DOHH2 (cell line): ENCODE results near the gene NCF2.
"Not testable (repeated sequence)": the region's sequence is repeated elsewhere in the genome, so short reads cannot be mapped to it uniquely, and the experiment has no call there.

Experiments
- H3F3A ChIP-seq: fragments of 200-600 bp; sonication (generic), shearing (Covaris generic); 2 replicates; pipeline ENCODE4 v1.6.0; 2016; ENCODE audit warnings: antibody characterized with exemption, mild to moderate bottlenecking; ENCODE audit not compliant: control insufficient read depth, insufficient read depth
- H3K27ac ChIP-seq: fragments of 200-600 bp; sonication (generic); 2 replicates; pipeline ENCODE4 v1.5.1; 2014; ENCODE audit warnings: low read depth, mild to moderate bottlenecking, low read length, moderate library complexity
- H3K27me3 ChIP-seq: fragments of 200-600 bp; sonication (generic); 2 replicates; pipeline ENCODE4 v1.6.1; 2014; ENCODE audit warnings: mild to moderate bottlenecking, low read length, mixed read lengths; ENCODE audit not compliant: control insufficient read depth
- H3K36me3 ChIP-seq: fragments of 200-600 bp; sonication (generic); 2 replicates; pipeline ENCODE4 v1.6.1; 2014; ENCODE audit warnings: mild to moderate bottlenecking, low read length, moderate library complexity, mixed read lengths; ENCODE audit not compliant: control insufficient read depth
- H3K4me1 ChIP-seq: fragments of 200-600 bp; sonication (generic); 2 replicates; pipeline ENCODE4 v1.6.1; 2014; ENCODE audit warnings: mild to moderate bottlenecking, low read length, mixed read lengths; ENCODE audit not compliant: control insufficient read depth
- H3K4me2 ChIP-seq: fragments of 200-600 bp; sonication (generic); 2 replicates; pipeline ENCODE4 v1.6.0; 2014; ENCODE audit warnings: mild to moderate bottlenecking, low read length, moderate library complexity
- H3K4me3 ChIP-seq: fragments of 200-600 bp; sonication (generic); 2 replicates; pipeline ENCODE4 v1.5.1; 2014; ENCODE audit warnings: mild to moderate bottlenecking, low read length, mixed read lengths
- H3K79me2 ChIP-seq: fragments of 200-600 bp; sonication (generic); 2 replicates; pipeline ENCODE4 v1.6.1; 2014; ENCODE audit warnings: mild to moderate bottlenecking, low read length, mixed read lengths; ENCODE audit not compliant: control insufficient read depth
- H3K9me2 ChIP-seq: fragments of 200-600 bp; sonication (generic); replicated peaks from 2 replicates; pipeline ENCODE4 v1.6.1; 2014; ENCODE audit warnings: mild to moderate bottlenecking, low read length, mixed read lengths; ENCODE audit not compliant: control insufficient read depth
- H3K9me3 ChIP-seq: fragments of 200-600 bp; sonication (generic); 2 replicates; pipeline ENCODE4 v1.6.1; 2014; ENCODE audit warnings: antibody characterized with exemption, low read length, mixed read lengths; ENCODE audit not compliant: control insufficient read depth, insufficient read depth
- H4K20me1 ChIP-seq: fragments of 200-600 bp; sonication (generic); 2 replicates; pipeline ENCODE4 v1.6.0; 2014; ENCODE audit warnings: low read depth, mild to moderate bottlenecking, antibody characterized with exemption, low read length, moderate library complexity; ENCODE audit not compliant: control insufficient read depth, insufficient read depth
- EZH2phosphoT487 ChIP-seq: fragments of 200-600 bp; sonication (generic); IDR thresholded peaks from 2 replicates; pipeline ENCODE4 v1.6.1; 2017; ENCODE audit warnings: borderline replicate concordance, mild to moderate bottlenecking, antibody characterized with exemption, low read length, moderate library complexity, mixed read lengths
- TF ChIP-seq, protein P1 (sequence below): fragments of 200-600 bp; sonication (generic); IDR thresholded peaks from one replicate; pipeline ENCODE4 v1.5.1; 2014; ENCODE audit warnings: antibody characterized with exemption, mild to moderate bottlenecking, low read depth, low read length; ENCODE audit not compliant: poor library complexity, severe bottlenecking

The NCF2 gene

DNA sequence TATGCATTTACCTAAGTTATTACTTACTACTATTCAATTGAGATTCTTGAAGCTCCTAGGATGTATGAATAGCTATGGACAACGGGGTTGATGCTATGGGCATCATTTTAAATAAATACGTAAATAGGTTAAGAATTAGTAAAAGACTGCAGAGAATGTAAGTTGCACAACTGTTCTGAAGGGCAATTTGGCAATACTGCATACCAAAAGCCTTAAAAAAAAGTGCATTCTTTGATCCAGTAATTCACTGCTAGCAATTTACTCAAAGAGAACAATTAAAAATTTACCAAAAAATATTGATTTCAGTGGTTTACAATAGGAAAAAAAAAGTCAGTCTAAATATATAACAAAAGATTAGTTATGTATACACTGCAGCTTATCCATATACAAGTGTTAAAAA lies 41.9 kb upstream of the NCF2 start:
- no peak overlapping the region for H3K27ac ChIP-seq
- peaks cover 34% of the 10 kb centered on the region for H3K4me1 ChIP-seq
- H3K4me2 ChIP-seq = peak overlapping the region; percentile 68
- H3K79me2 ChIP-seq = peaks cover 65% of the 10 kb centered on the region
- H3K9me2 ChIP-seq = no peaks in the 10 kb centered on the region
- H4K20me1 ChIP-seq = peaks cover 16% of the 10 kb centered on the region
- H3K4me3 ChIP-seq = no peak overlapping the region
- no peak for TF ChIP-seq EZH2phosphoT487
- TF ChIP-seq, protein P1, sequence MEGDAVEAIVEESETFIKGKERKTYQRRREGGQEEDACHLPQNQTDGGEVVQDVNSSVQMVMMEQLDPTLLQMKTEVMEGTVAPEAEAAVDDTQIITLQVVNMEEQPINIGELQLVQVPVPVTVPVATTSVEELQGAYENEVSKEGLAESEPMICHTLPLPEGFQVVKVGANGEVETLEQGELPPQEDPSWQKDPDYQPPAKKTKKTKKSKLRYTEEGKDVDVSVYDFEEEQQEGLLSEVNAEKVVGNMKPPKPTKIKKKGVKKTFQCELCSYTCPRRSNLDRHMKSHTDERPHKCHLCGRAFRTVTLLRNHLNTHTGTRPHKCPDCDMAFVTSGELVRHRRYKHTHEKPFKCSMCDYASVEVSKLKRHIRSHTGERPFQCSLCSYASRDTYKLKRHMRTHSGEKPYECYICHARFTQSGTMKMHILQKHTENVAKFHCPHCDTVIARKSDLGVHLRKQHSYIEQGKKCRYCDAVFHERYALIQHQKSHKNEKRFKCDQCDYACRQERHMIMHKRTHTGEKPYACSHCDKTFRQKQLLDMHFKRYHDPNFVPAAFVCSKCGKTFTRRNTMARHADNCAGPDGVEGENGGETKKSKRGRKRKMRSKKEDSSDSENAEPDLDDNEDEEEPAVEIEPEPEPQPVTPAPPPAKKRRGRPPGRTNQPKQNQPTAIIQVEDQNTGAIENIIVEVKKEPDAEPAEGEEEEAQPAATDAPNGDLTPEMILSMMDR = no peak
- H3F3A ChIP-seq = peaks cover 16% of the 10 kb centered on the region
- peaks cover 62% of the 10 kb centered on the region for H3K36me3 ChIP-seq
- H3K27me3 ChIP-seq = peaks cover 9% of the 10 kb centered on the region
- no peaks in the 10 kb centered on the region for H3K9me3 ChIP-seq

DNA sequence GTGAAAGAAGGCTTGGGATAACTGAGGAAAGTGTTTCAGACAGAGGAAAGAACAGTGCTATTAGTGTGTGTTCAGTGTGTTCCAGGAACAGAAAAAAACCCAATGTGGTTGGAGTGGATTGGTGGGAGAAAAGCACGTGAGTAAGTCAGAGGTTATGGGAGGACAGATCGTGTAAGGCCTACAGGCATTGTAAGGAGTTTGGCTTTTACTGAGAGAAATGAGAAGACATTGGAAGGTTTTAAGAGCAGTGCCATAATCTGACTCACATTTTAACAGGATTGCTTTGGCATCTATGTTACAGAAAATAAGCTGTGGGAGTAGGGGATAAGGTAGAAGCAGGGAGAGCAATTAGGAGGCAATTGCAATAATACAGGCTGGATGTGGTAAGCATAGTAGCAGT lies 40.5 kb upstream of the NCF2 start:
- Histone ChIP-seq H3K4me1 (peaks cover 24% of the 10 kb centered on the region), H4K20me1 (peaks cover 16% of the 10 kb centered on the region), H3K9me3 (no peaks in the 10 kb centered on the region), H3K36me3 (peaks cover 76% of the 10 kb centered on the region), H3K4me2 (no peak overlapping the region), H3K4me3 (no peak overlapping the region), H3K27me3 (no peaks in the 10 kb centered on the region), H3F3A (peaks cover 20% of the 10 kb centered on the region), H3K9me2 (no peaks in the 10 kb centered on the region), H3K27ac (no peak overlapping the region), H3K79me2 (peaks cover 65% of the 10 kb centered on the region)
- TF ChIP-seq, protein P1 = no peak
- TF ChIP-seq EZH2phosphoT487 = no peak

DNA sequence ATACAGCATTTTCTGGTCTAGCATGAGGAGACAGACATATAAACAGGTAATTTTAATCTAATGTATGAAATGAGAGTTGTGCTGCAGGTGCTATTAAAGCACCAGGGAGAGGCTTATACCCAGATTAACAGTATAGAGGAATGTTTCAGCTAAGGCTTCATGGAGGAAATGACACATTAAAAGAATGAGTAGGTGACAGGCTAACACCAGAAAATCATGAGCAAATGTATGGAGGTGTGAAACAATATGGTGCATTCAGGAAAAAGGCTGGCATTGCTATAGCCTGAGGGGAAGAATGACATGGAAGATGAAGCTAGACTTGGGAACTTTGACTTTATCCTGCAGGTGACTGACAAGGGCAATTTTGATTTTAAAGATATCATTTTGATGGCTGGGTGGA lies 38.3 kb upstream of the NCF2 start:
- Histone ChIP-seq H3K27me3 (no peaks in the 10 kb centered on the region), H3K9me3 (no peaks in the 10 kb centered on the region), H3K4me1 (peaks cover 16% of the 10 kb centered on the region), H3K9me2 (no peaks in the 10 kb centered on the region), H3K4me3 (no peak overlapping the region), H4K20me1 (peaks cover 21% of the 10 kb centered on the region), H3K4me2 (no peak overlapping the region), H3K79me2 (peaks cover 44% of the 10 kb centered on the region), H3F3A (peaks cover 14% of the 10 kb centered on the region), H3K36me3 (peaks cover 84% of the 10 kb centered on the region), H3K27ac (no peak overlapping the region)
- no peak for TF ChIP-seq EZH2phosphoT487
- TF ChIP-seq, protein P1 = no peak

DNA sequence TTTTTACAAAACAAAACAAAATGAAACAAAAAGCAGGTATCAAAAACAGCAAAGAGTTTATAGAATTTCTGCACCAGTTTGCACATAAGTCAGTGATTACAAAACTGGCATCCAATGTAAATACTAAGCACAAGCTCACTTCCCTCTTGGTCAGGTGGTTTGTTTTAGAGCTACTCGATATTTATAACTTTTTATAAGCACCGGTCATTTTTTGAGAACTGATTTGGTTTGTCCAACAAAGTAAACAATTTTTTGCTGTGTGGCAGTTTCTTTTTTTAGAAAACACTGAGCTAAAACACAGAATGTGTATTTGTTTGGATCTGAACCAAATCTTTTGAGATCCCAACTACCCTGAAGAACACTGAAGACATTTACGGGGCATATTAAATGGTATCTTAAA lies 36.0 kb upstream of the NCF2 start:
- not testable (repeated sequence) for H3K27me3 ChIP-seq, H3K9me2 ChIP-seq, H3K4me1 ChIP-seq, H3K27ac ChIP-seq, H3K4me2 ChIP-seq, H3K4me3 ChIP-seq, H3K9me3 ChIP-seq
- peaks cover 12% of the 10 kb centered on the region; the same call in 1 of the 2 replicates for H4K20me1 ChIP-seq
- peaks cover 14% of the 10 kb centered on the region for H3F3A ChIP-seq
- peaks cover 64% of the 10 kb centered on the region for H3K36me3 ChIP-seq
- H3K79me2 ChIP-seq = peaks cover 23% of the 10 kb centered on the region
